Skeletal muscle cell (primary cell): ENCODE measurements around the gene ZNF500.
"Not testable (repeated sequence)": the region's sequence is repeated elsewhere in the genome, so short reads cannot be mapped to it uniquely, and the experiment has no call there.

Experiments used
- DNase-seq: peaks from one replicate; pipeline ENCODE4 v3.0.0-alpha.2; 2010; ENCODE audit warnings: low read depth
- H3K4me3 ChIP-seq: 2 replicates; pipeline ENCODE4 v1.5.1; 2011; ENCODE audit warnings: low read depth, mild to moderate bottlenecking, control low read depth, low read length, moderate library complexity

The ZNF500 gene

GRCh38 chr16:4748682-4749411 is 18.1 kb downstream of the ZNF500 start:
- H3K4me3 ChIP-seq: no peak overlapping the region
- no peak for DNase-seq

GRCh38 chr16:4747906-4748681 is 18.9 kb downstream of the ZNF500 start:
- H3K4me3 ChIP-seq: no peak overlapping the region
- no peak for DNase-seq

- H3K4me3 ChIP-seq: no peak overlapping the region
- DNase-seq: no peak
Measured at GRCh38 chr16:4746991-4747574, 19.9 kb downstream of the ZNF500 start.

GRCh38 chr16:4746215-4746614 is 20.7 kb downstream of the ZNF500 start:
- no peak for DNase-seq
- H3K4me3 ChIP-seq: no peak overlapping the region

GRCh38 chr16:4745274-4745569 is 21.7 kb downstream of the ZNF500 start:
- DNase-seq: no peak
- no peak overlapping the region for H3K4me3 ChIP-seq

GRCh38 chr16:4744555-4745273 is 22.2 kb downstream of the ZNF500 start:
- no peak overlapping the region for H3K4me3 ChIP-seq

GRCh38 chr16:4743226-4743878 is 23.6 kb downstream of the ZNF500 start:
- no peak for DNase-seq
- H3K4me3 ChIP-seq: peak overlapping the region; percentile 9

More at GRCh38 chr16:4744555-4745273, 22.2 kb downstream of the ZNF500 start:
- no peak for DNase-seq

- not testable (repeated sequence) for DNase-seq, H3K4me3 ChIP-seq
Measured at GRCh38 chr16:4738370-4738769, 28.6 kb downstream of the ZNF500 start.

GRCh38 chr16:4737545-4737944 is 29.4 kb downstream of the ZNF500 start:
- no peak for DNase-seq
- no peak overlapping the region for H3K4me3 ChIP-seq

- DNase-seq: no peak
- no peak overlapping the region for H3K4me3 ChIP-seq
Measured at GRCh38 chr16:4736546-4736945, 30.4 kb downstream of the ZNF500 start.

- DNase-seq: peak; percentile 39
- H3K4me3 ChIP-seq: peak overlapping the region; percentile 99
Measured at GRCh38 chr16:4734730-4735535, 32.0 kb downstream of the ZNF500 start.

GRCh38 chr16:4734063-4734729 is 32.8 kb downstream of the ZNF500 start, which contains the start of the genes ANKS3 and DNAAF8:
Gene ANKS3, minus strand, starts transcription at chr16:4734271. Its CDS starts 4,122 bp downstream, at chr16:4730149.
Gene DNAAF8, plus strand, starts transcription at chr16:4734537. Its CDS starts 1,978 bp downstream, at chr16:4736515.
- peak; percentile 90 for DNase-seq
- peak within 1 kb of the TSS; percentile 99 for H3K4me3 ChIP-seq

- DNase-seq: no peak
Measured at GRCh38 chr16:4733747-4734062, 33.3 kb downstream of the ZNF500 start.

GRCh38 chr16:4733211-4733742 is 33.7 kb downstream of the ZNF500 start:
- H3K4me3 ChIP-seq: peak overlapping the region; percentile 99
- DNase-seq: no peak

More at GRCh38 chr16:4733747-4734062, 33.3 kb downstream of the ZNF500 start:
- peak overlapping the region; percentile 99 for H3K4me3 ChIP-seq

- DNase-seq: no peak
- no peak overlapping the region for H3K4me3 ChIP-seq
Measured at GRCh38 chr16:4729876-4730275, 37.1 kb downstream of the ZNF500 start.

- no peak overlapping the region for H3K4me3 ChIP-seq
- no peak for DNase-seq
Measured at GRCh38 chr16:4728676-4729075, 38.3 kb downstream of the ZNF500 start.

- DNase-seq: no peak
- no peak overlapping the region for H3K4me3 ChIP-seq
Measured at GRCh38 chr16:4726616-4727015, 40.3 kb downstream of the ZNF500 start.
